H9 (cell line): Measurements from ENCODE around the gene LONRF3. TPM values are rescaled to one million over a fixed set of nuclear protein-coding genes. Genes with fewer than 3 reads are reported as not detected.

Source experiments
- DNase-seq: peaks from one replicate; pipeline ENCODE4 v3.0.0-alpha.2; 2017
- H2AFZ ChIP-seq: one replicate; pipeline ENCODE4 v1.6.1; 2013; ENCODE audit warnings: mild to moderate bottlenecking, low read length, control low read depth, moderate library complexity
- H2AK5ac ChIP-seq: 2 replicates; pipeline ENCODE4 v1.6.1; 2013; ENCODE audit warnings: low read length, control low read depth, mixed read lengths; ENCODE audit not compliant: insufficient read length
- H2BK120ac ChIP-seq: one replicate; pipeline ENCODE4 v1.6.1; 2013; ENCODE audit warnings: low read depth, mild to moderate bottlenecking, low read length, control low read depth, inconsistent platforms; ENCODE audit not compliant: poor library complexity, severe bottlenecking
- H2BK12ac ChIP-seq: 2 replicates; pipeline ENCODE4 v1.6.1; 2013; ENCODE audit warnings: low read length, control low read depth, mixed read lengths, low read depth; ENCODE audit not compliant: insufficient read length
- H2BK15ac ChIP-seq: 2 replicates; pipeline ENCODE4 v1.6.1; 2013; ENCODE audit warnings: low read depth, low read length, control low read depth
- H2BK20ac ChIP-seq: one replicate; pipeline ENCODE4 v1.6.1; 2013; ENCODE audit warnings: low read depth, mild to moderate bottlenecking, low read length, control low read depth, inconsistent platforms; ENCODE audit not compliant: poor library complexity, severe bottlenecking
- H2BK5ac ChIP-seq: 2 replicates; pipeline ENCODE4 v1.6.1; 2013; ENCODE audit warnings: low read length, control low read depth, mixed read lengths; ENCODE audit not compliant: insufficient read length
- H3K14ac ChIP-seq: 2 replicates; pipeline ENCODE4 v1.6.1; 2013; ENCODE audit warnings: low read length, control low read depth; ENCODE audit not compliant: insufficient read depth
- H3K18ac ChIP-seq: 2 replicates; pipeline ENCODE4 v1.6.1; 2013; ENCODE audit warnings: low read depth, mild to moderate bottlenecking, mixed read lengths, low read length, control low read depth; ENCODE audit not compliant: insufficient read length
- H3K23ac ChIP-seq: 2 replicates; pipeline ENCODE4 v1.6.1; 2013; ENCODE audit warnings: low read length, control low read depth, mixed read lengths, low read depth; ENCODE audit not compliant: insufficient read length
- H3K23me2 ChIP-seq: 2 replicates; pipeline ENCODE4 v1.6.1; 2013; ENCODE audit warnings: low read depth, mild to moderate bottlenecking, mixed read lengths, low read length, control low read depth; ENCODE audit not compliant: insufficient read length, poor library complexity, severe bottlenecking
- H3K27ac ChIP-seq: 2 replicates; pipeline ENCODE4 v1.5.1; 2013; ENCODE audit warnings: low read length, control low read depth, mixed read lengths, low read depth; ENCODE audit not compliant: insufficient read length
- H3K27me3 ChIP-seq: 2 replicates; pipeline ENCODE4 v1.6.1; 2013; ENCODE audit warnings: low read length, control low read depth, inconsistent platforms; ENCODE audit not compliant: insufficient read depth
- H3K4ac ChIP-seq: 2 replicates; pipeline ENCODE4 v1.6.1; 2013; ENCODE audit warnings: low read depth, mild to moderate bottlenecking, control low read depth, inconsistent platforms, low read length, moderate library complexity
- H3K4me1 ChIP-seq: 2 replicates; pipeline ENCODE4 v1.6.1; 2013; ENCODE audit warnings: low read length, control low read depth, inconsistent platforms; ENCODE audit not compliant: insufficient read depth
- H3K4me2 ChIP-seq: 2 replicates; pipeline ENCODE4 v1.6.1; 2013; ENCODE audit warnings: low read length, control low read depth, mixed read lengths; ENCODE audit not compliant: insufficient read length, insufficient read depth
- H3K56ac ChIP-seq: 2 replicates; pipeline ENCODE4 v1.6.1; 2013; ENCODE audit warnings: low read depth, mild to moderate bottlenecking, mixed read lengths, low read length, control low read depth; ENCODE audit not compliant: insufficient read length
- H3K79me1 ChIP-seq: 2 replicates; pipeline ENCODE4 v1.6.1; 2013; ENCODE audit warnings: low read depth, mild to moderate bottlenecking, moderate library complexity, low read length, control low read depth, inconsistent platforms; ENCODE audit not compliant: insufficient read depth, poor library complexity, severe bottlenecking
- H3K79me2 ChIP-seq: 2 replicates; pipeline ENCODE4 v1.6.1; 2013; ENCODE audit warnings: low read length, control low read depth, inconsistent platforms; ENCODE audit not compliant: insufficient read depth
- H3K9ac ChIP-seq: 2 replicates; pipeline ENCODE4 v1.6.1; 2013; ENCODE audit warnings: low read length, control low read depth, mixed read lengths; ENCODE audit not compliant: insufficient read length; ENCODE audit errors: extremely low read depth
- H3K9me3 ChIP-seq: one replicate; pipeline ENCODE4 v1.6.1; 2013; ENCODE audit warnings: low read depth, low read length, inconsistent platforms; ENCODE audit not compliant: control insufficient read depth
- H3T11ph ChIP-seq: one replicate; pipeline ENCODE4 v1.6.1; 2013; ENCODE audit warnings: mild to moderate bottlenecking, low read length, control low read depth, inconsistent platforms
- H4K20me1 ChIP-seq: one replicate; pipeline ENCODE4 v1.6.1; 2013; ENCODE audit not compliant: control insufficient read depth, insufficient read length, insufficient read depth
- H4K5ac ChIP-seq: 2 replicates; pipeline ENCODE4 v1.6.1; 2013; ENCODE audit warnings: low read depth, mild to moderate bottlenecking, mixed read lengths, low read length, control low read depth; ENCODE audit not compliant: insufficient read length
- H4K8ac ChIP-seq: replicated peaks from 2 replicates; pipeline ENCODE4 v1.6.1; 2013; ENCODE audit warnings: low read length, control low read depth, mixed read lengths, low read depth; ENCODE audit not compliant: insufficient read length
- H4K91ac ChIP-seq: 2 replicates; pipeline ENCODE4 v1.6.1; 2013; ENCODE audit warnings: low read depth, mild to moderate bottlenecking, moderate library complexity, mixed read lengths, low read length, control low read depth; ENCODE audit not compliant: insufficient read length
- H3K27ac Mint-ChIP-seq, 3 experiments: 2 replicates in 2 of 3; 3 replicates in 1 of 3; pipeline ENCODE4 v1.8.0; 2020 to 2021; ENCODE audit warnings: mixed read lengths in 3 of 3, mild to moderate bottlenecking in 1 of 3, moderate library complexity in 1 of 3
- H3K27me3 Mint-ChIP-seq: 2 replicates; pipeline ENCODE4 v1.8.0; 2021; ENCODE audit warnings: low read depth, mild to moderate bottlenecking, moderate library complexity, mixed read lengths
- H3K36me3 Mint-ChIP-seq, 3 experiments: 2 replicates in 2 of 3; 3 replicates in 1 of 3; pipeline ENCODE4 v1.8.0; 2020 to 2021; ENCODE audit warnings: low read depth in 3 of 3, mixed read lengths in 3 of 3; ENCODE audit not compliant: insufficient read depth in 1 of 3
- H3K4me1 Mint-ChIP-seq, 2 experiments: 2 replicates each; pipeline ENCODE4 v1.8.0; 2020; ENCODE audit warnings: mixed read lengths in 2 of 2
- H3K4me3 Mint-ChIP-seq, 2 experiments: 2 replicates in 1 of 2; 3 replicates in 1 of 2; pipeline ENCODE4 v1.8.0; 2020 to 2021; ENCODE audit warnings: mild to moderate bottlenecking in 2 of 2, mixed read lengths in 2 of 2, moderate library complexity in 1 of 2
- H3K9me3 Mint-ChIP-seq, 2 experiments: 2 replicates in 1 of 2; 3 replicates in 1 of 2; pipeline ENCODE4 v1.8.0; 2020; ENCODE audit warnings: mild to moderate bottlenecking in 2 of 2, mixed read lengths in 2 of 2, moderate library complexity in 1 of 2
- CTCF ChIP-seq: fragments of 200-600 bp; sonication (generic); conservative IDR thresholded peaks from 3 replicates; pipeline ENCODE4 v1.8.0; 2021; ENCODE audit warnings: antibody characterized with exemption, mild to moderate bottlenecking
- total RNA-seq: library from RNA; stranded (reverse); gene quantifications from 2 replicates; pipeline ENCODE4 v1.2.1, GENCODE V29; 2021

LONRF3 gene
- total RNA-seq, 1 experiment from 2014 or later, result 0.33 TPM

GRCh38 chrX:119030990-119031389 lies 56.6 kb downstream of the LONRF3 start:
- H3K27ac Mint-ChIP-seq, result no peak overlapping the region
- H3K9me3 ChIP-seq, result peaks cover 26% of the 10 kb centered on the region
- H2BK5ac ChIP-seq, result no peak overlapping the region
- no peak overlapping the region for H3K4me2 ChIP-seq
- H3K4ac ChIP-seq, result no peak overlapping the region
- H2BK20ac ChIP-seq, result no peak overlapping the region
- no peak for TF ChIP-seq CTCF
- no peak overlapping the region for H3K9ac ChIP-seq
- no peak overlapping the region for H2BK15ac ChIP-seq
- no peak overlapping the region for H4K8ac ChIP-seq
- no peak overlapping the region for H3K18ac ChIP-seq
- H3K56ac ChIP-seq, result no peak overlapping the region
- H3K4me1 Mint-ChIP-seq, result no peaks in the 10 kb centered on the region
- H2BK120ac ChIP-seq, result no peak overlapping the region
- no peak for DNase-seq
- no peak overlapping the region for H3K23ac ChIP-seq
- no peaks in the 10 kb centered on the region for H3K4me1 ChIP-seq
- no peaks in the 10 kb centered on the region for H3K79me2 ChIP-seq
- no peak overlapping the region for H3K14ac ChIP-seq
- no peak overlapping the region for H2BK12ac ChIP-seq
- no peak overlapping the region for H3K27ac ChIP-seq
- H3T11ph ChIP-seq, result no peak overlapping the region
- H3K79me1 ChIP-seq, result no peaks in the 10 kb centered on the region
- H4K5ac ChIP-seq, result no peak overlapping the region
- no peak overlapping the region for H2AFZ ChIP-seq
- no peaks in the 10 kb centered on the region for H3K23me2 ChIP-seq
- H4K91ac ChIP-seq, result no peak overlapping the region
- H3K27me3 ChIP-seq, result no peaks in the 10 kb centered on the region
- no peak overlapping the region for H2AK5ac ChIP-seq
- H4K20me1 ChIP-seq, result no peaks in the 10 kb centered on the region
- H3K4me3 Mint-ChIP-seq, result no peak overlapping the region
- peaks cover 79 to 82% of the 10 kb centered on the region in 2 experiments for H3K9me3 Mint-ChIP-seq
- H3K36me3 Mint-ChIP-seq, result peaks cover 13 to 22% (median 20%) of the 10 kb centered on the region in 3 experiments
- H3K27me3 Mint-ChIP-seq, result peaks cover 9% of the 10 kb centered on the region
